Type B pancreatic cell (in vitro differentiated cells): ENCODE measurements around the gene UNC5C. TPM values are rescaled to one million over a fixed set of nuclear protein-coding genes. Genes with fewer than 3 reads are reported as not detected.

Experiments
- DNase-seq: peaks from one replicate; pipeline ENCODE4 v3.0.0; 2021; ENCODE audit warnings: mixed read lengths; ENCODE audit not compliant: unreplicated experiment; ENCODE audit errors: extremely low spot score
- H3K27ac Mint-ChIP-seq: 2 replicates; pipeline ENCODE4 v1.8.0; 2021; ENCODE audit warnings: mild to moderate bottlenecking, mixed read lengths
- H3K27me3 Mint-ChIP-seq: 2 replicates; pipeline ENCODE4 v1.8.0; 2021; ENCODE audit warnings: mixed read lengths
- H3K36me3 Mint-ChIP-seq: 2 replicates; pipeline ENCODE4 v1.8.0; 2021; ENCODE audit warnings: mixed read lengths
- H3K4me1 Mint-ChIP-seq: one replicate; pipeline ENCODE4 v1.8.0; 2021; ENCODE audit warnings: mixed read lengths; ENCODE audit not compliant: unreplicated experiment
- H3K4me3 Mint-ChIP-seq: 2 replicates; pipeline ENCODE4 v1.8.0; 2021; ENCODE audit warnings: mild to moderate bottlenecking, mixed read lengths
- H3K9me3 Mint-ChIP-seq: 2 replicates; pipeline ENCODE4 v1.8.0; 2021; ENCODE audit warnings: mixed read lengths
- total RNA-seq: library from RNA; stranded (reverse); gene quantifications from 2 replicates; pipeline ENCODE4 v1.2.1, GENCODE V29; 2021; ENCODE audit warnings: low replicate concordance
- TF ChIP-seq, protein P1 (sequence below): fragments of 200-600 bp; sonication (generic); conservative IDR thresholded peaks from 2 replicates; pipeline ENCODE4 v1.5.0; 2021; ENCODE audit warnings: antibody characterized with exemption, mild to moderate bottlenecking

Gene UNC5C
- total RNA-seq, 1 donor from 2014 or later, result 95.0 TPM

DNA sequence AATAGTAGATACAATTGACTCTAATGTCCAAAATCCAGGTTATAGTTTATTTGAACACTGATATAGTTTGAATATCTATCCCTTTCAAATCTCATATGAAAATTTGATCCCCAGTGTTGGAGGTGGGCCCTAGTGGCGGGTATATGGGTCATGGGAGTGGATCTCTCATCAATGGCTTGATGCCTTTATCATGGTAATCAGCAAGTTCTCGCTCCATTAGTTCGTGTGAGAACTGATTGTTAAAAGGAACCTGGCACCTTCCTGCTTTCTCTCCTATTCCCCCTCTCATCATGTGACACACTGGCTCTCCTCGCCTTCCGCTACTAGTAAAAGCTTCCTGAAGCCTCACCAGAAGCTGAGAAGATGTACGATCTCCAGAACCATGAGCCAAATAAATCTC is 70.1 kb downstream of the UNC5C start:
- no peak for DNase-seq
- TF ChIP-seq, protein P1, sequence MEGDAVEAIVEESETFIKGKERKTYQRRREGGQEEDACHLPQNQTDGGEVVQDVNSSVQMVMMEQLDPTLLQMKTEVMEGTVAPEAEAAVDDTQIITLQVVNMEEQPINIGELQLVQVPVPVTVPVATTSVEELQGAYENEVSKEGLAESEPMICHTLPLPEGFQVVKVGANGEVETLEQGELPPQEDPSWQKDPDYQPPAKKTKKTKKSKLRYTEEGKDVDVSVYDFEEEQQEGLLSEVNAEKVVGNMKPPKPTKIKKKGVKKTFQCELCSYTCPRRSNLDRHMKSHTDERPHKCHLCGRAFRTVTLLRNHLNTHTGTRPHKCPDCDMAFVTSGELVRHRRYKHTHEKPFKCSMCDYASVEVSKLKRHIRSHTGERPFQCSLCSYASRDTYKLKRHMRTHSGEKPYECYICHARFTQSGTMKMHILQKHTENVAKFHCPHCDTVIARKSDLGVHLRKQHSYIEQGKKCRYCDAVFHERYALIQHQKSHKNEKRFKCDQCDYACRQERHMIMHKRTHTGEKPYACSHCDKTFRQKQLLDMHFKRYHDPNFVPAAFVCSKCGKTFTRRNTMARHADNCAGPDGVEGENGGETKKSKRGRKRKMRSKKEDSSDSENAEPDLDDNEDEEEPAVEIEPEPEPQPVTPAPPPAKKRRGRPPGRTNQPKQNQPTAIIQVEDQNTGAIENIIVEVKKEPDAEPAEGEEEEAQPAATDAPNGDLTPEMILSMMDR, result no peak
- no peak overlapping the region for H3K4me3 Mint-ChIP-seq
- peaks cover 14% of the 10 kb centered on the region for H3K9me3 Mint-ChIP-seq
- H3K27me3 Mint-ChIP-seq, result peaks cover 9% of the 10 kb centered on the region
- H3K27ac Mint-ChIP-seq, result no peak overlapping the region
- H3K4me1 Mint-ChIP-seq, result peaks cover 8% of the 10 kb centered on the region
- peaks cover 33% of the 10 kb centered on the region for H3K36me3 Mint-ChIP-seq

GRCh38 chr4:95476121-95476520 is 72.7 kb downstream of the UNC5C start:
- H3K36me3 Mint-ChIP-seq, result peaks cover 34% of the 10 kb centered on the region
- no peak overlapping the region for H3K27ac Mint-ChIP-seq
- H3K4me1 Mint-ChIP-seq, result peaks cover 25% of the 10 kb centered on the region

GRCh38 chr4:95472534-95472933 is 76.2 kb downstream of the UNC5C start:
- H3K36me3 Mint-ChIP-seq, result peaks cover 36% of the 10 kb centered on the region
- peaks cover 13% of the 10 kb centered on the region for H3K9me3 Mint-ChIP-seq
- H3K27me3 Mint-ChIP-seq, result peaks cover 26% of the 10 kb centered on the region
- H3K27ac Mint-ChIP-seq, result no peak overlapping the region
- TF ChIP-seq, protein P1, result no peak
- no peak overlapping the region for H3K4me3 Mint-ChIP-seq
- H3K4me1 Mint-ChIP-seq, result peaks cover 25% of the 10 kb centered on the region
- DNase-seq, result no peak

More at GRCh38 chr4:95476121-95476520, 72.7 kb downstream of the UNC5C start:
- Mint-ChIP-seq H3K4me3 (no peak overlapping the region), H3K9me3 (peaks cover 14% of the 10 kb centered on the region), H3K27me3 (peaks cover 17% of the 10 kb centered on the region)
- no peak for DNase-seq
- TF ChIP-seq, protein P1, result no peak

DNA sequence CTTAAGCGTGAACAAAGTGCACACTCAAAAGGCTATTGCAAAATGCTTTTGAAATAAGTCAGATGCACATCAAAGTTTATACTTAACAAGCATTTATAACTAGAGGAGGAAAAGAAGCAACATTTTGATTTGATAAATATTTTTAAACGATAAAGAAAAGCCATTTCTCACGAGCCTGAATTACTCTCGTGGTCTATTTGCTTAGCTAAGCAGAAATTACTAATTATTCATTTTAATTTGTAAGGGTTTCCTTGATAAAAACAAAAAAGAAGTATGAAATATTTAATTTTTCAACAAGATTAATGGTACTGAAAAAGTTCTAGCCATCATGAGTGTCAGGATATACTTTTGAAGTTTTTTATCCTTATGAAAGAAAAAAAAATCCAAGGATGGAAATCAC is 78.2 kb downstream of the UNC5C start:
- Mint-ChIP-seq H3K36me3 (peaks cover 37% of the 10 kb centered on the region), H3K9me3 (peaks cover 18% of the 10 kb centered on the region), H3K27ac (no peak overlapping the region), H3K4me1 (peaks cover 27% of the 10 kb centered on the region), H3K27me3 (peaks cover 31% of the 10 kb centered on the region), H3K4me3 (no peak overlapping the region)
- TF ChIP-seq, protein P1, result no peak
- no peak for DNase-seq

DNA sequence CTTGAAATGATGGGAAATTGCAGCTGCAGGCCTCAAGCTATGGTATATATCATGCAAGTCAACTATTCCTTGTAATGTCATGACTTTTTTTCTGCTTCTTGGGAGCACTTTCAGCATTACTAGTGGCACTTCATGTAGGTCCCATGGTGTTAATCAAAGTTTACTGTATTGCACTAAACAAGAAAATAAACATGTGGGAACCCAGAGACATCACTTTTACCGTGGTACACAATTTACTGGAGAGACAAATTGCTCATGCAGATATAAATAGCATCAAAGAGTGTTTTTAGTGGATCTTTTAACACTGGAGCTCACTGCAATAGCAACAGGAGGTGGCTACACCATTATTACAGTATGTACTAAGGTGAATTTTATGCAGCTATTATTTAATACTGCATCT is 79.2 kb downstream of the UNC5C start:
- H3K9me3 Mint-ChIP-seq, result peaks cover 18% of the 10 kb centered on the region
- peaks cover 30% of the 10 kb centered on the region for H3K36me3 Mint-ChIP-seq
- TF ChIP-seq, protein P1, result no peak
- H3K4me1 Mint-ChIP-seq, result peaks cover 35% of the 10 kb centered on the region
- peaks cover 31% of the 10 kb centered on the region for H3K27me3 Mint-ChIP-seq
- H3K27ac Mint-ChIP-seq, result no peak overlapping the region
- DNase-seq, result no peak
- H3K4me3 Mint-ChIP-seq, result no peak overlapping the region

GRCh38 chr4:95466791-95467190 is 82.0 kb downstream of the UNC5C start:
- H3K36me3 Mint-ChIP-seq, result peaks cover 39% of the 10 kb centered on the region
- H3K27ac Mint-ChIP-seq, result no peak overlapping the region
- DNase-seq, result no peak
- H3K9me3 Mint-ChIP-seq, result peaks cover 18% of the 10 kb centered on the region
- H3K27me3 Mint-ChIP-seq, result peaks cover 37% of the 10 kb centered on the region
- H3K4me1 Mint-ChIP-seq, result peaks cover 32% of the 10 kb centered on the region
- no peak overlapping the region for H3K4me3 Mint-ChIP-seq
- TF ChIP-seq, protein P1, result no peak
